Mesendoderm (in vitro differentiated cells): ENCODE measurements around the gene AK8.

Experiments used
- DNase-seq: peaks from one replicate; pipeline ENCODE4 v3.0.0; 2013
- H2AK5ac ChIP-seq: 2 replicates; pipeline ENCODE4 v1.6.1; 2013; ENCODE audit warnings: low read length, inconsistent platforms
- H2BK120ac ChIP-seq: 2 replicates; pipeline ENCODE4 v1.6.1; 2013; ENCODE audit warnings: low read depth, mild to moderate bottlenecking, low read length, moderate library complexity, mixed read lengths
- H2BK15ac ChIP-seq: replicated peaks from 2 replicates; pipeline ENCODE4 v1.6.1; 2013; ENCODE audit warnings: low read depth, mild to moderate bottlenecking, moderate library complexity
- H2BK5ac ChIP-seq: 2 replicates; pipeline ENCODE4 v1.6.1; 2013; ENCODE audit warnings: low read length, inconsistent platforms
- H3K18ac ChIP-seq: 2 replicates; pipeline ENCODE4 v1.6.1; 2013; ENCODE audit warnings: mild to moderate bottlenecking, low read length, mixed read lengths
- H3K23ac ChIP-seq: one replicate; pipeline ENCODE4 v1.6.1; 2013; ENCODE audit warnings: low read length
- H3K27ac ChIP-seq: 2 replicates; pipeline ENCODE4 v1.5.1; 2013; ENCODE audit warnings: low read depth, mild to moderate bottlenecking, inconsistent platforms, low read length, moderate library complexity
- H3K27me3 ChIP-seq: 2 replicates; pipeline ENCODE4 v1.6.1; 2013; ENCODE audit warnings: low read length, control low read depth, mild to moderate bottlenecking, inconsistent platforms; ENCODE audit not compliant: insufficient read depth, poor library complexity
- H3K36me3 ChIP-seq: 2 replicates; pipeline ENCODE4 v1.6.1; 2013; ENCODE audit warnings: low read length, inconsistent platforms; ENCODE audit not compliant: control insufficient read depth, insufficient read depth
- H3K4ac ChIP-seq: one replicate; pipeline ENCODE4 v1.6.1; 2013; ENCODE audit warnings: low read depth, mild to moderate bottlenecking, low read length, moderate library complexity
- H3K4me1 ChIP-seq: 2 replicates; pipeline ENCODE4 v1.6.1; 2013; ENCODE audit warnings: low read depth, low read length, inconsistent platforms; ENCODE audit not compliant: control insufficient read depth
- H3K4me2 ChIP-seq: 2 replicates; pipeline ENCODE4 v1.6.1; 2013; ENCODE audit warnings: low read length
- H3K4me3 ChIP-seq: 2 replicates; pipeline ENCODE4 v1.5.1; 2013; ENCODE audit warnings: mild to moderate bottlenecking, low read length
- H3K56ac ChIP-seq: one replicate; pipeline ENCODE4 v1.6.1; 2013; ENCODE audit warnings: low read length
- H3K79me1 ChIP-seq: 2 replicates; pipeline ENCODE4 v1.6.1; 2013; ENCODE audit warnings: low read length, inconsistent platforms
- H3K79me2 ChIP-seq: 2 replicates; pipeline ENCODE4 v1.6.1; 2013; ENCODE audit warnings: mild to moderate bottlenecking, low read length; ENCODE audit not compliant: control insufficient read depth, insufficient read depth
- H3K9ac ChIP-seq: 2 replicates; pipeline ENCODE4 v1.6.1; 2013; ENCODE audit warnings: low read length, inconsistent platforms
- H4K5ac ChIP-seq: one replicate; pipeline ENCODE4 v1.6.1; 2013; ENCODE audit warnings: low read length
- H4K8ac ChIP-seq: one replicate; pipeline ENCODE4 v1.6.1; 2013; ENCODE audit warnings: low read depth, mild to moderate bottlenecking, control low read depth, low read length, moderate library complexity
- WGBS: extraction: QIAGEN DNeasy Blood & Tissue Kit; methylation state at CpG from one replicate; pipeline ENCODE4 v1.1.7; 2013; ENCODE audit warnings: low lambda C conversion rate, missing lambda C conversion rate; ENCODE audit not compliant: insufficient coverage; ENCODE audit errors: extremely low coverage; 5-methylcytosine and 5-hydroxymethylcytosine counted together

Gene AK8

DNA sequence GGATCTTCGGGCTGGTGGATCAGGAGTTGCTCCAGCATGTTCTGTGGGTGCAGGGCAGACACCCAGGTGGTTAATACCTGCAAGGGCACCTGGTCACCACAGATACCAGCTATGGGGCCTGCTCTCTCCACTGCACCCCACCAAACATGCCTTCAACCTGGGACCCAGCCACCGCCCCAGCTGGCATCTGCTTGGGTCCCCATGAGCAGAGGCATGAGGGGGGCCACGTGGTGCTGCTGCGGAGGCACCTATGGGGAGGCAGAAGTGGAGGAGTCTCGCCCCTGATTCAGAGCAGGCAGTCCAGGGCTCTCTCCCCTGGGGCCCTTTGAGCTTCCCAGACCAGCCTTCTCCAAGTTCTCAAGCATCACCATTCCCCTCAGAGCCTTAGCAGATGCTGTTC is 2.9 kb downstream of the AK8 start:
- Histone ChIP-seq H4K8ac (no peak overlapping the region), H3K4me1 (no peaks in the 10 kb centered on the region), H3K36me3 (no peaks in the 10 kb centered on the region), H3K18ac (no peak overlapping the region), H2BK5ac (no peak overlapping the region), H4K5ac (no peak overlapping the region), H3K4ac (no peak overlapping the region), H3K79me1 (no peaks in the 10 kb centered on the region), H3K9ac (no peak overlapping the region), H2AK5ac (no peak overlapping the region), H2BK15ac (no peak overlapping the region), H2BK120ac (no peak overlapping the region), H3K4me3 (no peak overlapping the region), H3K27me3 (no peaks in the 10 kb centered on the region), H3K27ac (no peak overlapping the region), H3K4me2 (no peak overlapping the region), H3K23ac (no peak overlapping the region), H3K79me2 (no peaks in the 10 kb centered on the region), H3K56ac (no peak overlapping the region)
- WGBS = no CpG with 5 or more reads among the region's 5 CpGs
- DNase-seq = no peak

DNA sequence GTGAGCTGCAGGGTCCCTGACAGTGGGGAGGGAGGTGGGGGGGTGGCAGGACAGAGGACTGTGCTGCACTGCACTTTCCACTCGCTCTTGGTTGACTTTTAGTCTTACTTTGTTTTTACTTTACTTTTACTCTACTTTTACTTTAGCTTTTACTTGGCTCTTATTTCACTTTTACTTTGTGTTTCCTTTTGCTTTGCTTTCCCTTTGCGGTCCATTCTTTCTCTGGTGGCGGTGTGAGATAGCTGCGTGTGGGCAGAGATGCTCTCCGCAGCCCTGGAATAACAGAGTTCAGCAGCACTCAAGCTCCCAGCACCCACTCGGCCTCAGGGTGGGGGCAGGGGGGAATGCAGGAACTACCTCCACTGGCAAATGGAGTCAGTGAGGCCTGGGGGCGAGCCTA is 4.7 kb downstream of the AK8 start:
- Histone ChIP-seq H3K27ac (no peak overlapping the region), H3K79me1 (no peaks in the 10 kb centered on the region), H3K4me3 (no peak overlapping the region), H4K8ac (no peak overlapping the region), H3K36me3 (no peaks in the 10 kb centered on the region), H3K56ac (no peak overlapping the region), H2BK15ac (no peak overlapping the region), H2BK5ac (no peak overlapping the region), H3K4me2 (no peak overlapping the region), H4K5ac (no peak overlapping the region), H3K18ac (no peak overlapping the region), H3K4ac (no peak overlapping the region), H2AK5ac (no peak overlapping the region), H3K4me1 (no peaks in the 10 kb centered on the region), H3K79me2 (no peaks in the 10 kb centered on the region), H3K9ac (no peak overlapping the region), H3K27me3 (no peaks in the 10 kb centered on the region), H2BK120ac (no peak overlapping the region), H3K23ac (no peak overlapping the region)
- no CpG with 5 or more reads among the region's 7 CpGs for WGBS
- DNase-seq = no peak

DNA sequence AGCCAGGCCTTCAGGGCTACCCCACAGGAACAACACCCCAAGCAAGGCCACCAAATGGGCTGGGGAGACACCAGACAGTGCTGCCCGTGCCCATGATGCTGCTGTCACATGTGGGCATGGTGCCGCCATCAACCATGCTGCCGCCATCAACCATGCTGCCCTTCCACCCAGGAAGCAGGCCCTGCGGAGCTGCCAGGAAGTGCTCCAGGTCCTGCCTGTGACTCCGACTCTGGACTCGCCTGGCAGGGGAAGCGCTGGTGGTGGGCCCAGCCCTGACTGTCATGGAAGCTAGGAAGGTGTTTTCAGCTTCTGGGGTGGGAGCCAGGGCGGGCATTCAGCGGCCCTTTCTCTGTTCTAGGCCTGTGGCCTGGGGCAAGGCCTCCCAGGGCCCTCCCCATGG is 8.8 kb downstream of the AK8 start:
- no peaks in the 10 kb centered on the region for H3K79me1 ChIP-seq
- H4K5ac ChIP-seq = no peak overlapping the region
- no peak overlapping the region for H3K23ac ChIP-seq
- no peaks in the 10 kb centered on the region for H3K36me3 ChIP-seq
- no CpG with 5 or more reads among the region's 9 CpGs for WGBS
- no peaks in the 10 kb centered on the region for H3K4me1 ChIP-seq
- H2BK5ac ChIP-seq = no peak overlapping the region
- no peak overlapping the region for H3K4me3 ChIP-seq
- DNase-seq = no peak
- no peaks in the 10 kb centered on the region for H3K27me3 ChIP-seq
- no peak overlapping the region for H3K27ac ChIP-seq
- no peak overlapping the region for H2AK5ac ChIP-seq
- H3K56ac ChIP-seq = no peak overlapping the region
- no peak overlapping the region for H3K9ac ChIP-seq
- no peak overlapping the region for H2BK120ac ChIP-seq
- H3K4me2 ChIP-seq = no peak overlapping the region
- H4K8ac ChIP-seq = no peak overlapping the region
- H3K18ac ChIP-seq = no peak overlapping the region
- no peaks in the 10 kb centered on the region for H3K79me2 ChIP-seq
- no peak overlapping the region for H3K4ac ChIP-seq
- H2BK15ac ChIP-seq = no peak overlapping the region

DNA sequence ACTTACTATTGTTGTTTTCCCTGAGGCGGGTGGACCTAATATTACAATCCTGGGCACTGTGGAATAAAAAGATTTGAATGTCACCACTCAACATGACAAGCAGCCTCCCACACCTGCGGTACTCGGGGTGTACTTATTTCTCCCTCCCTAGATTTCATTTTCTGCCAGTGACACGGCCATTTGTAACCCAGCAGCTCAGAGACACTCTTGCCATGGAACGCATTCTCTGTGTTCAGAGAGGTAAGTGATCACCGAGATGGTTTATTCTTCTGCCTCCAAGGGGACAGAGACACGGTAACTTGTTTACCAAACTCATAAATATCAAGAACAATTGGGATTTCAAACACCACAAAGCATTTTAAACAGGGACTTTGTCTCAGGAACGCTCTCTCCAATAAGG is 11.2 kb downstream of the AK8 start:
- Histone ChIP-seq H3K23ac (no peak overlapping the region), H3K56ac (no peak overlapping the region), H2BK15ac (no peak overlapping the region), H3K4me3 (no peak overlapping the region), H3K79me2 (no peaks in the 10 kb centered on the region), H4K8ac (no peak overlapping the region), H3K79me1 (no peaks in the 10 kb centered on the region), H3K27ac (no peak overlapping the region), H3K9ac (no peak overlapping the region), H2AK5ac (no peak overlapping the region), H2BK120ac (no peak overlapping the region), H3K36me3 (no peaks in the 10 kb centered on the region), H4K5ac (no peak overlapping the region), H3K4ac (no peak overlapping the region), H3K4me2 (no peak overlapping the region), H3K27me3 (no peaks in the 10 kb centered on the region), H2BK5ac (no peak overlapping the region), H3K4me1 (no peaks in the 10 kb centered on the region), H3K18ac (no peak overlapping the region)
- DNase-seq = no peak
- no CpG with 5 or more reads among the region's 8 CpGs for WGBS

DNA sequence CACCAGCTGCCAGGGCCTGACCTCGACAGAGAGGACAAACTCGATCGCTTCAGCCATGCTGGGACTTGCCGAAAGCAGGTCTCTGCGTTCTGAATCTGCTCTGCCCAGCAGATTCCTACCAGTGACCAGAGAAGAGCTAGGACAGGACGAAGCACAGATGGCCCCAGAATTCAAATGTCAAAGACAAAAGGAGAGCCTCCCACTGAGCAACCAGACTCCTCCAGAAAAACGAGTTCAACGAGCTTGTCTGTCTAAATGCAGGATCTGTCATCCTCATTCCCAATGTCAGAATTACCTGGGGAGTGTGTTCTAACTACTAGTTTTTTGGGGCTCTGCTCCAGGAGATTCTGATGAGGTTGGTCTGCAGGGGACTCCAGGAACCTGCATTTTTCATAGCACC is 13.4 kb downstream of the AK8 start:
- WGBS = no CpG with 5 or more reads among the region's 8 CpGs
- Histone ChIP-seq H3K9ac (no peak overlapping the region), H2BK5ac (no peak overlapping the region), H3K79me1 (no peaks in the 10 kb centered on the region), H2AK5ac (no peak overlapping the region), H3K4me1 (no peaks in the 10 kb centered on the region), H3K56ac (no peak overlapping the region), H3K18ac (no peak overlapping the region), H3K79me2 (no peaks in the 10 kb centered on the region), H3K4me2 (no peak overlapping the region), H2BK120ac (no peak overlapping the region), H3K23ac (no peak overlapping the region), H3K27me3 (no peaks in the 10 kb centered on the region), H2BK15ac (no peak overlapping the region), H3K4ac (no peak overlapping the region), H3K27ac (no peak overlapping the region), H3K4me3 (no peak overlapping the region), H3K36me3 (no peaks in the 10 kb centered on the region), H4K8ac (no peak overlapping the region), H4K5ac (no peak overlapping the region)
- no peak for DNase-seq

DNA sequence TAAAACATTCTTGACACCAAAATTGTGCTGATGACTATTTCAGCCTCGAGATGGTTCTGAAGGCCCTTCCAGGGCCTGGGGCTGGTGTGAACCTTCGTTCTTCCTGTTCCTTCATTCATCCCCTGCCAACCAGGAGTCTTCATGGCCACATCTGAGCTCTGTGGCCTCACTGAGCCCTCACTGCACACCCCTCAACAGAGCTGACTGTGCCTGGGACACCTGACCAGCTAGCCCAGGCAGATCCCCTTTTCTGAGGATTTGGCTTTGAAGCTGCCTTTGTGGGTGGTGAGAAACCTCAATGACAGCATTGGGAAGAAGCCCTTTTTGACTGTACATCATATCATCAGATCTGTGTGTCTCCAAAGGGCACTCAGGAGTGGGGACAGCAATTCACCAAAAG is 13.8 kb downstream of the AK8 start:
- Histone ChIP-seq H3K27ac (no peak overlapping the region), H3K9ac (no peak overlapping the region), H4K8ac (no peak overlapping the region), H3K4me1 (no peaks in the 10 kb centered on the region), H4K5ac (no peak overlapping the region), H3K23ac (no peak overlapping the region), H3K79me1 (no peaks in the 10 kb centered on the region), H2BK15ac (no peak overlapping the region), H3K4ac (no peak overlapping the region), H3K36me3 (no peaks in the 10 kb centered on the region), H3K18ac (no peak overlapping the region), H2AK5ac (no peak overlapping the region), H3K56ac (no peak overlapping the region), H3K4me3 (no peak overlapping the region), H3K4me2 (no peak overlapping the region), H2BK120ac (no peak overlapping the region), H3K27me3 (no peaks in the 10 kb centered on the region), H3K79me2 (no peaks in the 10 kb centered on the region), H2BK5ac (no peak overlapping the region)
- no peak for DNase-seq
- no CpG with 5 or more reads among the region's 2 CpGs for WGBS
